Neural cell (in vitro differentiated cells): ENCODE results near the gene RBM38.

ENCODE experiments used
- REST ChIP-seq: IDR thresholded peaks from 2 replicates; pipeline ENCODE4 v1.6.1; 2012; ENCODE audit warnings: borderline replicate concordance
- TF ChIP-seq, protein P1 (sequence below): fragments of 450-650 bp; IDR thresholded peaks from 2 replicates; pipeline ENCODE4 v1.5.1; 2014; ENCODE audit warnings: antibody characterized with exemption, mild to moderate bottlenecking, moderate library complexity; ENCODE audit not compliant: poor library complexity, severe bottlenecking

DNA sequence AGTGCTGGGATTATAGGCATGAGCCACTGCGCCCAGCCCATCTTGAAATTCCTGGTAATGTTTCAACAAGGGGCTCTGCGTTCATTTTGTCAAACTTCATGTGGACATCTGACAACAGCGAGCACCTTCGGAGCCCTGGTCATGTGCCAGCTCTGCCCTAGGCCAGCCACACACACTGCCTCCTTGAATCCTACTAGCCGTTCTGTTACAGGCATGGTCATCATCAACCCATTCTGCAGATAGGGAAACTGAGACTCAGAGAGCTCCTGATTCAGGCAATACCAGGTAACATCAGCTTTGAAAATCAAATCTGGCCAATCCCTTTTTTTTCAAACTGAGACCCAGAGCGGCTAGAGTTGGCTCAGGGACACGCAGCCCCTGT, 41.3 kb downstream of the RBM38 start:
- no peak for TF ChIP-seq REST
- TF ChIP-seq, protein P1, sequence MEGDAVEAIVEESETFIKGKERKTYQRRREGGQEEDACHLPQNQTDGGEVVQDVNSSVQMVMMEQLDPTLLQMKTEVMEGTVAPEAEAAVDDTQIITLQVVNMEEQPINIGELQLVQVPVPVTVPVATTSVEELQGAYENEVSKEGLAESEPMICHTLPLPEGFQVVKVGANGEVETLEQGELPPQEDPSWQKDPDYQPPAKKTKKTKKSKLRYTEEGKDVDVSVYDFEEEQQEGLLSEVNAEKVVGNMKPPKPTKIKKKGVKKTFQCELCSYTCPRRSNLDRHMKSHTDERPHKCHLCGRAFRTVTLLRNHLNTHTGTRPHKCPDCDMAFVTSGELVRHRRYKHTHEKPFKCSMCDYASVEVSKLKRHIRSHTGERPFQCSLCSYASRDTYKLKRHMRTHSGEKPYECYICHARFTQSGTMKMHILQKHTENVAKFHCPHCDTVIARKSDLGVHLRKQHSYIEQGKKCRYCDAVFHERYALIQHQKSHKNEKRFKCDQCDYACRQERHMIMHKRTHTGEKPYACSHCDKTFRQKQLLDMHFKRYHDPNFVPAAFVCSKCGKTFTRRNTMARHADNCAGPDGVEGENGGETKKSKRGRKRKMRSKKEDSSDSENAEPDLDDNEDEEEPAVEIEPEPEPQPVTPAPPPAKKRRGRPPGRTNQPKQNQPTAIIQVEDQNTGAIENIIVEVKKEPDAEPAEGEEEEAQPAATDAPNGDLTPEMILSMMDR, result no peak
